NB4 (cell line): ENCODE results near the gene LRRK1.

Source experiments
- MYC ChIP-seq: IDR thresholded peaks from 2 replicates; pipeline ENCODE4 v1.6.1; 2011; ENCODE audit warnings: low read depth, low read length
- POLR2A ChIP-seq: IDR thresholded peaks from 2 replicates; pipeline ENCODE4 v1.6.1; 2011; ENCODE audit warnings: mild to moderate bottlenecking; ENCODE audit not compliant: insufficient read length; ENCODE audit errors: extremely low read depth
- TF ChIP-seq, protein P1 (sequence below): IDR thresholded peaks from one replicate; pipeline ENCODE4 v1.5.1; 2012; ENCODE audit warnings: low read depth, low read length

DNA sequence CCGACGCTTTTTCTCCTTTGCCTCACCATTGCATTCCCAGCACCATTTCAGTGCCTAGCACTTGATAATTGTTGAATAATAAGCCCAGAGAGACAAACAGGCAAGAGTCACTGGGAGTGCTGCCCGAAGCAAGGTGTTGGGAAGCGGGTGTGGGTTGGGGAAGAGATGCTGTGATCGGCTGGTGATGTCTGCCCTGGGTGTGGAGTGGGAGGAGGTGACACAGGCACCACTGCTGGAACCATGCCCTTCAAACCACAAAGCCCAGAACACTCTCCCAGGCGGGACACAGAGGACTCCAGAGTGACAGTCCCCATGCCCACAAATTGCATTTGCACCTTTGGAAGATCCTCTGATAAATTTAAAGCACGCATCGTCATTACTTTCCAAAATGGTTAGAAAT lies 184.4 kb downstream of the LRRK1 start:
- TF ChIP-seq, protein P1, sequence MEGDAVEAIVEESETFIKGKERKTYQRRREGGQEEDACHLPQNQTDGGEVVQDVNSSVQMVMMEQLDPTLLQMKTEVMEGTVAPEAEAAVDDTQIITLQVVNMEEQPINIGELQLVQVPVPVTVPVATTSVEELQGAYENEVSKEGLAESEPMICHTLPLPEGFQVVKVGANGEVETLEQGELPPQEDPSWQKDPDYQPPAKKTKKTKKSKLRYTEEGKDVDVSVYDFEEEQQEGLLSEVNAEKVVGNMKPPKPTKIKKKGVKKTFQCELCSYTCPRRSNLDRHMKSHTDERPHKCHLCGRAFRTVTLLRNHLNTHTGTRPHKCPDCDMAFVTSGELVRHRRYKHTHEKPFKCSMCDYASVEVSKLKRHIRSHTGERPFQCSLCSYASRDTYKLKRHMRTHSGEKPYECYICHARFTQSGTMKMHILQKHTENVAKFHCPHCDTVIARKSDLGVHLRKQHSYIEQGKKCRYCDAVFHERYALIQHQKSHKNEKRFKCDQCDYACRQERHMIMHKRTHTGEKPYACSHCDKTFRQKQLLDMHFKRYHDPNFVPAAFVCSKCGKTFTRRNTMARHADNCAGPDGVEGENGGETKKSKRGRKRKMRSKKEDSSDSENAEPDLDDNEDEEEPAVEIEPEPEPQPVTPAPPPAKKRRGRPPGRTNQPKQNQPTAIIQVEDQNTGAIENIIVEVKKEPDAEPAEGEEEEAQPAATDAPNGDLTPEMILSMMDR: no peak
- TF ChIP-seq MYC: no peak
- TF ChIP-seq POLR2A: no peak
